Adrenal gland (tissue), 12 donors: Measurements from ENCODE around the gene FANCE. TPM values are rescaled to one million over a fixed set of nuclear protein-coding genes. Genes with fewer than 3 reads are reported as not detected.
A peak's percentile ranks its signal among the peaks of the same experiment; 100 is the strongest.

Source experiments
- DNase-seq, 7 donors: peaks; one replicate each; pipeline ENCODE4 v3.0.0-alpha.2; 2019 to 2020
- H3K27ac ChIP-seq, 5 donors: fragments of 200-600 bp; sonication (generic) in 4 of 5; 1 replicate in 3 of 5; 2 replicates in 2 of 5; pipeline versions ENCODE4 v1.5.1 to v1.8.0; 2016 to 2020; ENCODE audit warnings: mild to moderate bottlenecking in 1 of 5
- H3K27me3 ChIP-seq: fragments of 200-600 bp; 2 replicates; pipeline ENCODE4 v1.8.0; 2021
- H3K36me3 ChIP-seq, 2 donors: fragments of 200-600 bp; replicated peaks in 1 of 2; 1 replicate in 1 of 2; 2 replicates in 1 of 2; pipeline versions ENCODE4 v1.5.1 to v1.8.0; 2018 to 2022
- H3K4me1 ChIP-seq, 2 donors: fragments of 200-600 bp; replicated peaks in 1 of 2; 1 replicate in 1 of 2; 2 replicates in 1 of 2; pipeline versions ENCODE4 v1.5.1 to v1.8.0; 2018 to 2021
- H3K4me3 ChIP-seq, 4 donors: fragments of 200-600 bp; sonication (generic) in 3 of 4; one replicate each; pipeline ENCODE4 v1.5.1; 2016 to 2018
- H3K9me3 ChIP-seq, 3 donors: fragments of 200-600 bp; sonication (generic) in 1 of 3; replicated peaks in 1 of 3; 1 replicate in 2 of 3; 2 replicates in 1 of 3; pipeline versions ENCODE4 v1.5.1 to v1.8.0; 2016 to 2021
- CTCF ChIP-seq, 6 experiments: fragments of 450-650 bp in 4 of 6; fragments of 200-600 bp in 2 of 6; sonication (generic) in 1 of 6; IDR thresholded peaks; 1 replicate in 5 of 6; 2 replicates in 1 of 6; pipeline versions ENCODE4 v1.5.1 to v1.8.0; 2016 to 2021; ENCODE audit warnings: antibody characterized with exemption in 6 of 6, mild to moderate bottlenecking in 2 of 6, moderate library complexity in 1 of 6
- POLR2A ChIP-seq, 2 donors: fragments of 450-650 bp; IDR thresholded peaks; one replicate each; pipeline ENCODE4 v1.6.1; 2017; ENCODE audit warnings: antibody characterized with exemption in 2 of 2, mild to moderate bottlenecking in 2 of 2, moderate library complexity in 1 of 2
- WGBS, 4 donors: extraction: QIAGEN DNeasy Blood & Tissue Kit in 2 of 4; methylation state at CpG; one replicate each; pipeline versions ENCODE4 v1.1.5 to v1.1.7; 2013 to 2017; 5-methylcytosine and 5-hydroxymethylcytosine counted together
- intact Hi-C, 2 donors: fragments of 100-400 bp; cut with DNase I; formaldehyde crosslinking; loops; one replicate each; pipeline versions ENCODE4 v1.14.1 to v1.15.0; 2022 to 2023
- polyA plus RNA-seq, 3 donors: library from polyadenylated mRNA; stranded (reverse); fragments of 200-250 nt in 2 of 3; fragments of 350-450 nt in 1 of 3; fragmentation: Illumina TruSeq in 1 of 3; extraction: RNeasy Lipid Tissue Mini Kit (QIAGEN cat#74804) in 1 of 3; gene quantifications; one replicate each; pipeline ENCODE4 v1.2.3, GENCODE V29; 2013 to 2014
- total RNA-seq, 9 donors: library from RNA; depleted of rRNA in 4 of 9; stranded (reverse); fragments of >200 nt in 4 of 9; fragments of 120-200 nt in 1 of 9; fragmentation: NEBNext Ultra II Directional in 1 of 9; extraction: Animal tissue kit (Norgen Biotek cat#: 25700) in 1 of 9; gene quantifications; one replicate each; pipeline versions ENCODE4 v1.1.0 to v1.2.4, GENCODE V29; 2013 to 2023
- donor health status: healthy with polysubstance abuse.
- donor health status: Bipolar disorder and iron deficiency.
- donor health status: DM: yes; HTN: yes; CAD: no.
- donor health status: DM: no; HTN: no; CAD: no.
- donor health status: DM: no; HTN: no; CAD: no.
- donor health status: DM: yes; HTN: yes; CAD: no.

FANCE gene
- total and polyA plus RNA-seq, 12 donors = 1.0 to 5.3 (median 2.1) TPM

GRCh38 chr6:35468980-35469750 lies 17.0 kb downstream of the FANCE start:
- no peaks in the 10 kb centered on the region for H3K27me3 ChIP-seq
- peaks cover 0 to 25% of the 10 kb centered on the region in 2 donors for H3K36me3 ChIP-seq
- peak overlapping the region in 3 of 4 donors; percentile 64 to 77 (median 75) for H3K4me3 ChIP-seq
- peaks cover 12 to 50% of the 10 kb centered on the region in 2 donors for H3K4me1 ChIP-seq
- H3K27ac ChIP-seq = peak overlapping the region in 4 of 5 donors; percentile 85 to 93 (median 88)
- intact Hi-C loops = no loop called here
- 6 to 16% (median 9%) methylated on average over 29 to 37 of the region's 37 CpGs for WGBS, 4 donors
- H3K9me3 ChIP-seq = no peaks in the 10 kb centered on the region
- DNase-seq = peak in 1 of 7 donors; percentile 39
- TF ChIP-seq POLR2A (IDR thresholded peaks at IDR 0.05) = no peak
- TF ChIP-seq CTCF (IDR thresholded peaks at IDR 0.05) = no peak

GRCh38 chr6:35469751-35470662 lies 17.9 kb downstream of the FANCE start:
- H3K27me3 ChIP-seq = no peaks in the 10 kb centered on the region
- H3K4me1 ChIP-seq = peaks cover 12 to 50% of the 10 kb centered on the region in 2 donors
- intact Hi-C loops = no loop called here
- TF ChIP-seq CTCF (IDR thresholded peaks at IDR 0.05) (no peak), POLR2A (IDR thresholded peaks at IDR 0.05) (no peak)
- WGBS, 4 donors = 57 to 64% (median 59%) methylated on average over 11 to 18 of the region's 18 CpGs
- H3K27ac ChIP-seq = peak overlapping the region in 3 of 5 donors; percentile 85 to 93 (median 89)
- no peaks in the 10 kb centered on the region for H3K9me3 ChIP-seq
- peaks cover 0 to 25% of the 10 kb centered on the region in 2 donors for H3K36me3 ChIP-seq
- H3K4me3 ChIP-seq = peak overlapping the region in 1 of 4 donors; percentile 77
- DNase-seq = no peak

GRCh38 chr6:35470663-35471120 lies 18.6 kb downstream of the FANCE start:
- Histone ChIP-seq H3K27ac (peak overlapping the region in 1 of 5 donors; percentile 93), H3K36me3 (peaks cover 0 to 25% of the 10 kb centered on the region in 2 donors), H3K9me3 (no peaks in the 10 kb centered on the region), H3K4me3 (no peak overlapping the region), H3K27me3 (no peaks in the 10 kb centered on the region), H3K4me1 (peaks cover 12 to 50% of the 10 kb centered on the region in 2 donors)
- TF ChIP-seq CTCF (IDR thresholded peaks at IDR 0.05) (no peak), POLR2A (IDR thresholded peaks at IDR 0.05) (no peak)
- intact Hi-C loops = no loop called here
- DNase-seq = no peak
- 71 to 76% (median 74%) methylated on average over 3 of the region's 3 CpGs for WGBS, 4 donors

- WGBS, 4 donors = 50 to 64% (median 54%) methylated on average over 7 to 8 of the region's 8 CpGs
- no peak for TF ChIP-seq POLR2A (IDR thresholded peaks at IDR 0.05)
- TF ChIP-seq CTCF (IDR thresholded peaks at IDR 0.05) = no peak
- Histone ChIP-seq H3K4me3 (no peak overlapping the region), H3K36me3 (peaks cover 0 to 25% of the 10 kb centered on the region in 2 donors), H3K27me3 (no peaks in the 10 kb centered on the region), H3K9me3 (no peaks in the 10 kb centered on the region), H3K4me1 (peaks cover 12 to 50% of the 10 kb centered on the region in 2 donors), H3K27ac (peak overlapping the region in 2 of 5 donors; percentile 35 to 38)
- intact Hi-C loops = no loop called here
- no peak for DNase-seq
Observed at GRCh38 chr6:35471836-35472345, 19.8 kb downstream of the FANCE start.
